Measurements from ENCODE around the gene CREB3L1. TPM values are rescaled to one million over a fixed set of nuclear protein-coding genes. Genes with fewer than 3 reads are reported as not detected.

Gene CREB3L1
- total RNA-seq, 1 donor from 2014 or later, result 12.5 TPM

GRCh38 chr11:46367244-46367915 lies 89.9 kb downstream of the CREB3L1 start:
- peaks cover 42 to 54% (median 51%) of the 10 kb centered on the region in 3 donors for H3K4me1 ChIP-seq (ENCODE audit: control insufficient read depth in 3 of 3, insufficient read depth in 3 of 3, low read length in 3 of 3)
- H3K27ac ChIP-seq (ENCODE audit: low read depth, low read length), result no peak overlapping the region
- H3K9me3 ChIP-seq (ENCODE audit: control insufficient read depth in 3 of 3, low read length in 3 of 3), result no peaks in the 10 kb centered on the region
- H3K4me3 ChIP-seq (ENCODE audit: low read length in 3 of 3), result no peak overlapping the region
- peak overlapping the region in 2 of 3 donors; percentile 19 to 66 for H3K9ac ChIP-seq (ENCODE audit: low read depth in 1 of 3, low read length in 3 of 3)
- peaks cover 41 to 59% (median 46%) of the 10 kb centered on the region in 3 donors for H3K36me3 ChIP-seq (ENCODE audit: control insufficient read depth in 3 of 3, insufficient read depth in 3 of 3, low read length in 3 of 3)
- H3K27me3 ChIP-seq (ENCODE audit: control insufficient read depth in 3 of 3, insufficient read depth in 3 of 3, low read length in 3 of 3), result no peaks in the 10 kb centered on the region

GRCh38 chr11:46367916-46368267 lies 90.4 kb downstream of the CREB3L1 start:
- Histone ChIP-seq H3K27me3 (ENCODE audit: control insufficient read depth in 3 of 3, insufficient read depth in 3 of 3, low read length in 3 of 3) (no peaks in the 10 kb centered on the region), H3K4me3 (ENCODE audit: low read length in 3 of 3) (no peak overlapping the region), H3K4me1 (ENCODE audit: control insufficient read depth in 3 of 3, insufficient read depth in 3 of 3, low read length in 3 of 3) (peaks cover 37 to 48% (median 46%) of the 10 kb centered on the region in 3 donors), H3K9ac (ENCODE audit: low read depth in 1 of 3, low read length in 3 of 3) (no peak overlapping the region), H3K9me3 (ENCODE audit: control insufficient read depth in 3 of 3, low read length in 3 of 3) (no peaks in the 10 kb centered on the region), H3K27ac (ENCODE audit: low read depth, low read length) (no peak overlapping the region), H3K36me3 (ENCODE audit: control insufficient read depth in 3 of 3, insufficient read depth in 3 of 3, low read length in 3 of 3) (peaks cover 46 to 59% (median 49%) of the 10 kb centered on the region in 3 donors)

GRCh38 chr11:46369458-46370152 lies 92.1 kb downstream of the CREB3L1 start:
- H3K4me3 ChIP-seq (ENCODE audit: low read length in 3 of 3), result no peak overlapping the region
- H3K9ac ChIP-seq (ENCODE audit: low read depth in 1 of 3, low read length in 3 of 3), result peak overlapping the region in 1 of 3 donors; percentile 25
- H3K9me3 ChIP-seq (ENCODE audit: control insufficient read depth in 3 of 3, low read length in 3 of 3), result no peaks in the 10 kb centered on the region
- H3K27ac ChIP-seq (ENCODE audit: low read depth, low read length), result no peak overlapping the region
- peaks cover 56 to 64% (median 59%) of the 10 kb centered on the region in 3 donors for H3K36me3 ChIP-seq (ENCODE audit: control insufficient read depth in 3 of 3, insufficient read depth in 3 of 3, low read length in 3 of 3)
- no peaks in the 10 kb centered on the region for H3K27me3 ChIP-seq (ENCODE audit: control insufficient read depth in 3 of 3, insufficient read depth in 3 of 3, low read length in 3 of 3)
- peaks cover 20 to 31% (median 29%) of the 10 kb centered on the region in 3 donors for H3K4me1 ChIP-seq (ENCODE audit: control insufficient read depth in 3 of 3, insufficient read depth in 3 of 3, low read length in 3 of 3)

- Histone ChIP-seq H3K36me3 (ENCODE audit: control insufficient read depth in 3 of 3, insufficient read depth in 3 of 3, low read length in 3 of 3) (peaks cover 60 to 69% (median 65%) of the 10 kb centered on the region in 3 donors), H3K9me3 (ENCODE audit: control insufficient read depth in 3 of 3, low read length in 3 of 3) (no peaks in the 10 kb centered on the region), H3K9ac (ENCODE audit: low read depth in 1 of 3, low read length in 3 of 3) (no peak overlapping the region), H3K27me3 (ENCODE audit: control insufficient read depth in 3 of 3, insufficient read depth in 3 of 3, low read length in 3 of 3) (no peaks in the 10 kb centered on the region), H3K27ac (ENCODE audit: low read depth, low read length) (no peak overlapping the region), H3K4me3 (ENCODE audit: low read length in 3 of 3) (no peak overlapping the region), H3K4me1 (ENCODE audit: control insufficient read depth in 3 of 3, insufficient read depth in 3 of 3, low read length in 3 of 3) (peaks cover 14 to 25% (median 22%) of the 10 kb centered on the region in 3 donors)
Observed at GRCh38 chr11:46370253-46370652, 92.8 kb downstream of the CREB3L1 start.

Other genes with a start within 250 kb of the CREB3L1 start
- gene PHF21A, start 156.2 kb upstream of the CREB3L1 start, total RNA-seq, result 16.2 TPM
- 22.4 TPM for gene DGKZ, start 69.8 kb downstream of the CREB3L1 start, total RNA-seq
- gene MDK, start 104.0 kb downstream of the CREB3L1 start, total RNA-seq, result 28.2 TPM
- not detected for gene CHRM4, start 114.1 kb downstream of the CREB3L1 start, total RNA-seq

All from skeletal muscle tissue (tissue), 4 donors.